HepG2 (cell line): ENCODE results near the gene OR51A7.

Experiments used
- HNRNPL ChIP-seq: fragments of 200-400 bp; formaldehyde crosslinking; IDR thresholded peaks from 2 replicates; pipeline ENCODE4 v1.6.1; 2017; ENCODE audit warnings: mild to moderate bottlenecking, low read depth, low read length
- REXO4 ChIP-seq: sonication (generic); formaldehyde crosslinking; IDR thresholded peaks from 2 replicates; pipeline ENCODE4 v1.8.0; 2022; ENCODE audit warnings: missing genetic modification reagents, mild to moderate bottlenecking, borderline replicate concordance
- SP1 ChIP-seq, 2 experiments: fragments of 450-650 bp in 1 of 2; sonication (generic) in 1 of 2; formaldehyde crosslinking in 1 of 2; IDR thresholded peaks; 2 replicates each; pipeline versions ENCODE4 v1.4.0 to v1.6.1; 2016 to 2020; ENCODE audit warnings: missing genetic modification reagents in 1 of 2
- ZBTB21 ChIP-seq: sonication (generic); formaldehyde crosslinking; IDR thresholded peaks from 2 replicates; pipeline ENCODE4 v1.4.0; 2020; ENCODE audit warnings: missing genetic modification reagents
- ZNF317 ChIP-seq: sonication (generic); formaldehyde crosslinking; IDR thresholded peaks from 2 replicates; pipeline ENCODE4 v1.5.0; 2020; ENCODE audit warnings: mild to moderate bottlenecking, missing genetic modification reagents
- ZNF549 ChIP-seq: sonication (generic); formaldehyde crosslinking; IDR thresholded peaks from 2 replicates; pipeline ENCODE4 v1.5.0; 2020; ENCODE audit warnings: missing genetic modification reagents
- TF ChIP-seq, protein P1 (sequence below): sonication (generic); formaldehyde crosslinking; IDR thresholded peaks from 2 replicates; pipeline ENCODE4 v1.4.0; 2020; ENCODE audit warnings: missing genetic modification reagents
- TF ChIP-seq, protein P2 (sequence below): sonication (generic); formaldehyde crosslinking; IDR thresholded peaks from 2 replicates; pipeline ENCODE4 v1.9.0; 2021; ENCODE audit warnings: missing genetic modification reagents, borderline replicate concordance

DNA sequence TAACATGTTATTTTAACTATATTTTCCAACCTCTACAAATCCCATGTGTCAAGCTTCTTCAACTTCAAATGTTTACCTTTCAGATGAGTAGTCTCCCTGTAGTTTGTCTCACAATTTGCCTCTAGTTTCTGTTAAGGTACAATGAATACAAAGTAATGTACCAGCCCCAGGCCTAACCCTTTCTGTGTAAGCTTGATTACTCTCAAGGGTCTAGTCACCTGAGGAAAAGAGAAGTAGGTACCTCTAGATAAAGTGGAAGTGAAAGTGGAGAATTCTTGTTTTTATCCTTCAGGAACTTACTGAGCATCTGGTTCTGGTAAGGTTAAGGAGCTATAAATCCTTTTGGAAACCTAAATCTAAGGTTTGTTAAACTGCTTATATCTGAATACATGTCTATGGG, at the start of gene OR51A7:
- TF ChIP-seq, protein P1, sequence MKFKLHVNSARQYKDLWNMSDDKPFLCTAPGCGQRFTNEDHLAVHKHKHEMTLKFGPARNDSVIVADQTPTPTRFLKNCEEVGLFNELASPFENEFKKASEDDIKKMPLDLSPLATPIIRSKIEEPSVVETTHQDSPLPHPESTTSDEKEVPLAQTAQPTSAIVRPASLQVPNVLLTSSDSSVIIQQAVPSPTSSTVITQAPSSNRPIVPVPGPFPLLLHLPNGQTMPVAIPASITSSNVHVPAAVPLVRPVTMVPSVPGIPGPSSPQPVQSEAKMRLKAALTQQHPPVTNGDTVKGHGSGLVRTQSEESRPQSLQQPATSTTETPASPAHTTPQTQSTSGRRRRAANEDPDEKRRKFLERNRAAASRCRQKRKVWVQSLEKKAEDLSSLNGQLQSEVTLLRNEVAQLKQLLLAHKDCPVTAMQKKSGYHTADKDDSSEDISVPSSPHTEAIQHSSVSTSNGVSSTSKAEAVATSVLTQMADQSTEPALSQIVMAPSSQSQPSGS (CRISPR knock-in tag): no peak
- TF ChIP-seq HNRNPL (no peak), REXO4 (no peak), ZNF317 (CRISPR knock-in tag) (no peak), ZBTB21 (no peak), ZNF549 (CRISPR knock-in tag) (no peak), SP1 (IDR thresholded peaks at IDR 0.05) (no peak), SP1 (CRISPR knock-in tag; IDR thresholded peaks at IDR 0.05) (no peak)
- TF ChIP-seq, protein P2, sequence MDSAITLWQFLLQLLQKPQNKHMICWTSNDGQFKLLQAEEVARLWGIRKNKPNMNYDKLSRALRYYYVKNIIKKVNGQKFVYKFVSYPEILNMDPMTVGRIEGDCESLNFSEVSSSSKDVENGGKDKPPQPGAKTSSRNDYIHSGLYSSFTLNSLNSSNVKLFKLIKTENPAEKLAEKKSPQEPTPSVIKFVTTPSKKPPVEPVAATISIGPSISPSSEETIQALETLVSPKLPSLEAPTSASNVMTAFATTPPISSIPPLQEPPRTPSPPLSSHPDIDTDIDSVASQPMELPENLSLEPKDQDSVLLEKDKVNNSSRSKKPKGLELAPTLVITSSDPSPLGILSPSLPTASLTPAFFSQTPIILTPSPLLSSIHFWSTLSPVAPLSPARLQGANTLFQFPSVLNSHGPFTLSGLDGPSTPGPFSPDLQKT: no peak
